PC-3 (cell line): ENCODE data around the gene OR5A1. TPM values are rescaled to one million over a fixed set of nuclear protein-coding genes. Genes with fewer than 3 reads are reported as not detected.

Experiments
- ATAC-seq: fragments of 200-7000 bp; cut with Tn5 transposase; 2 replicates; pipeline ENCODE4 v1.9.1; 2020; ENCODE audit warnings: mild to moderate bottlenecking, moderate library complexity
- BruUV-seq: library from RNA; stranded (reverse); fragments of 400-500 nt; replicated peaks from 2 replicates; lab custom pipeline; 2021; lab: Mats Ljungman, UMichigan
- CTCF ChIA-PET: fragments of 300-600 bp; sonication (Branson Sonifier 250); formaldehyde crosslinking; loops from one replicate; lab custom pipeline; 2022; ENCODE audit warnings: antibody characterized with exemption; lab: Charles Lee
- POLR2A ChIA-PET: fragments of 300-600 bp; sonication (Branson Sonifier 250); formaldehyde crosslinking; loops from one replicate; lab custom pipeline; 2022; ENCODE audit warnings: antibody characterized with exemption; ENCODE audit not compliant: unreplicated experiment; lab: Charles Lee
- DNase-seq: peaks from one replicate; pipeline ENCODE4 v3.0.0-alpha.2; 2015
- H2AFZ ChIP-seq: fragments of 300-600 bp; sonication (generic); 2 replicates; pipeline ENCODE4 v1.6.0; 2016; ENCODE audit warnings: antibody characterized with exemption, low read length
- H3F3A ChIP-seq: fragments of 300-600 bp; sonication (generic); one replicate; pipeline ENCODE4 v1.6.0; 2017; ENCODE audit warnings: antibody characterized with exemption, low read length, control low read depth, mild to moderate bottlenecking; ENCODE audit not compliant: unreplicated experiment
- H3K27ac ChIP-seq: fragments of 300-600 bp; sonication (generic); 2 replicates; pipeline ENCODE4 v1.5.1; 2016; ENCODE audit warnings: mild to moderate bottlenecking, low read length
- H3K27me3 ChIP-seq: fragments of 300-600 bp; sonication (generic); 2 replicates; pipeline ENCODE4 v1.6.1; 2016; ENCODE audit warnings: low read length, mixed read lengths
- H3K36me3 ChIP-seq: fragments of 300-600 bp; sonication (generic); 2 replicates; pipeline ENCODE4 v1.6.1; 2016; ENCODE audit warnings: low read depth, mixed run types, low read length, mixed read lengths
- H3K4me1 ChIP-seq: fragments of 300-600 bp; sonication (generic); 2 replicates; pipeline ENCODE4 v1.5.1; 2016; ENCODE audit warnings: low read length; ENCODE audit not compliant: insufficient read depth
- H3K4me2 ChIP-seq: fragments of 300-600 bp; sonication (generic); 2 replicates; pipeline ENCODE4 v1.6.0; 2016; ENCODE audit warnings: low read length
- H3K4me3 ChIP-seq: fragments of 300-600 bp; sonication (generic); 2 replicates; pipeline ENCODE4 v1.5.1; 2016; ENCODE audit warnings: mild to moderate bottlenecking, low read length, mixed read lengths
- H3K79me2 ChIP-seq: fragments of 300-600 bp; sonication (generic); 2 replicates; pipeline ENCODE4 v1.6.1; 2017; ENCODE audit warnings: low read length, mixed read lengths
- H3K9ac ChIP-seq: fragments of 300-600 bp; sonication (generic); 2 replicates; pipeline ENCODE4 v1.6.0; 2016; ENCODE audit warnings: mild to moderate bottlenecking, low read length
- H3K9me2 ChIP-seq: fragments of 300-600 bp; sonication (generic); replicated peaks from 2 replicates; pipeline ENCODE4 v1.6.1; 2016; ENCODE audit warnings: mixed run types, low read length, mixed read lengths
- H3K9me3 ChIP-seq: fragments of 300-600 bp; sonication (generic); 2 replicates; pipeline ENCODE4 v1.6.1; 2016; ENCODE audit warnings: low read length, mixed read lengths
- H4K20me1 ChIP-seq: fragments of 300-600 bp; sonication (generic); 2 replicates; pipeline ENCODE4 v1.6.1; 2016; ENCODE audit warnings: low read length, mixed read lengths
- EZH2 ChIP-seq: fragments of 300-600 bp; sonication (generic); IDR thresholded peaks from one replicate; pipeline ENCODE4 v1.6.1; 2017; ENCODE audit warnings: antibody characterized with exemption, mild to moderate bottlenecking, low read length; ENCODE audit not compliant: unreplicated experiment
- EZH2phosphoT487 ChIP-seq: fragments of 300-600 bp; sonication (generic); IDR thresholded peaks from 2 replicates; pipeline ENCODE4 v1.6.1; 2018; ENCODE audit warnings: mild to moderate bottlenecking, antibody characterized with exemption, low read length, borderline replicate concordance
- intact Hi-C: fragments of 100-400 bp; cut with micrococcal nuclease; formaldehyde crosslinking; loops from 2 replicates; pipeline ENCODE4 v1.9.0; 2023
- total RNA-seq: library from RNA; depleted of rRNA; stranded (reverse); fragments of >200 nt; gene quantifications from 2 replicates; pipeline ENCODE4 v1.2.3, GENCODE V29; 2014
- TF ChIP-seq, protein P1 (sequence below): fragments of 300-600 bp; sonication (generic); conservative IDR thresholded peaks from 2 replicates; pipeline ENCODE4 v1.5.1; 2017; ENCODE audit warnings: antibody characterized with exemption, low read depth, mild to moderate bottlenecking, low read length

Gene OR5A1
- total RNA-seq, 1 experiment from 2014 or later, result not detected

DNA sequence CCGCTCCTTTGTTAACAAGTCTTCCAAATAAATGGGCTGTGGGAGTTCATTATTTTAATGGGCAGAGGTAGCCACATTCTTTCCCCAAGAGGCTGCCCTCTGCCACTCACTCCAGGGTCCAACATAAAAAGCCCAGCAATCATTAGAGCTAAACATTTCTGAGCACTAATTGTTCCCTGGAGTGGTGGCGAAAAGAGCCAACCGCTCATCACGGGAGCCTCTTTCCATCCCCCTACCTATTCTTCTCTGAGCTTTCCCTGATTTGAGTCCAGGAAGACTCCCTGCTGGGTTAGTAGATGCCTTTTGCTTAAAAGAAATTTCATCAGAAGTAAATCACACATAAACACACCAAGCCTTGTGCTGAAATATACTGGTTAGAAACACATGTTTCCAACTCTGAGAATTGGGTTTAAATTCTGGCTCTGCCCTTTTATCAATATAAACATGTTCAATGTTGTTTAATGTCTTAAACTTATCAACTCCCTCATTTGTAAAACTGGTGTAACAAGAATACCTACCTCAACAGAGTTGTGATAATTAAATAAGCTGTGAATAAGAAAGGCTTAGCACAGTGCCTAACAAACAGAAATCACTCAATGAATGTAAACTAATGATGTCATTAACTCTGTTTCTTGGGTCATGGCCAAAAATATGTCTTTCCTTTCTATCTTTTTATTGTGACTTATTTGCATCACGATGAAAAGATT is 9.8 kb upstream of the OR5A1 start, which contains the start of gene OR5A2:
Gene OR5A2, minus strand, starts transcription at position 53 of the 707 bp plus-strand sequence. CDS start 3,460 bp downstream, outside the sequence.
- ATAC-seq (no peak), DNase-seq (peak; percentile 6)
- Histone ChIP-seq H3K4me3 (no peak within 1 kb of the TSS), H3K9me3 (no peaks in the 10 kb centered on the region), H4K20me1 (no peaks in the 10 kb centered on the region), H3K79me2 (no peaks in the 10 kb centered on the region), H3K4me1 (no peaks in the 10 kb centered on the region), H3K27ac (no peak within 1 kb of the TSS), H3K4me2 (no peak within 1 kb of the TSS), H3F3A (no peaks in the 10 kb centered on the region), H3K36me3 (no peaks in the 10 kb centered on the region), H3K27me3 (peaks cover 39% of the 10 kb centered on the region), H3K9ac (no peak within 1 kb of the TSS), H2AFZ (no peak within 1 kb of the TSS), H3K9me2 (no peaks in the 10 kb centered on the region)
- intact Hi-C loops, result no loop called here
- POLR2A ChIA-PET, result no interaction called here
- BruUV-seq, result no TSS peak
- CTCF ChIA-PET, result no interaction called here
- TF ChIP-seq, protein P1, sequence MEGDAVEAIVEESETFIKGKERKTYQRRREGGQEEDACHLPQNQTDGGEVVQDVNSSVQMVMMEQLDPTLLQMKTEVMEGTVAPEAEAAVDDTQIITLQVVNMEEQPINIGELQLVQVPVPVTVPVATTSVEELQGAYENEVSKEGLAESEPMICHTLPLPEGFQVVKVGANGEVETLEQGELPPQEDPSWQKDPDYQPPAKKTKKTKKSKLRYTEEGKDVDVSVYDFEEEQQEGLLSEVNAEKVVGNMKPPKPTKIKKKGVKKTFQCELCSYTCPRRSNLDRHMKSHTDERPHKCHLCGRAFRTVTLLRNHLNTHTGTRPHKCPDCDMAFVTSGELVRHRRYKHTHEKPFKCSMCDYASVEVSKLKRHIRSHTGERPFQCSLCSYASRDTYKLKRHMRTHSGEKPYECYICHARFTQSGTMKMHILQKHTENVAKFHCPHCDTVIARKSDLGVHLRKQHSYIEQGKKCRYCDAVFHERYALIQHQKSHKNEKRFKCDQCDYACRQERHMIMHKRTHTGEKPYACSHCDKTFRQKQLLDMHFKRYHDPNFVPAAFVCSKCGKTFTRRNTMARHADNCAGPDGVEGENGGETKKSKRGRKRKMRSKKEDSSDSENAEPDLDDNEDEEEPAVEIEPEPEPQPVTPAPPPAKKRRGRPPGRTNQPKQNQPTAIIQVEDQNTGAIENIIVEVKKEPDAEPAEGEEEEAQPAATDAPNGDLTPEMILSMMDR, result no peak
- no peak for TF ChIP-seq EZH2
- no peak for TF ChIP-seq EZH2phosphoT487

DNA sequence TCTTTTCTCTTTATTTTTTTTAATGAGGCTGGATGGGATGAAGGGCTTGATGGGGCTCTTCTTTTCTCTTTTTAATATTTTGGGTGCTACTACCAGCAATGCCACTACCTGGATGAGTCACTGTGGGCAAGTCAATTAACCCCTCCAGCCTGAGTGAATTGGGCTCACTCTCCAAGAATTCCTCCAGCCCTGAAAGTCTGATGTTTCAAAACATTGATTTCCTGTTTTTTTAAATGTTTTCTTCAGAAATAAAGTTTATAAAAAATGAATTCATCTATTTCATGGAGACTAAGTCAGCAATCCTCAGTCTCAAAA is 9.2 kb upstream of the OR5A1 start:
- no peak overlapping the region for H3K9ac ChIP-seq
- H2AFZ ChIP-seq, result no peak overlapping the region
- H3K27ac ChIP-seq, result no peak overlapping the region
- ChIA-PET CTCF (no interaction called here), POLR2A (no interaction called here)
- peaks cover 36% of the 10 kb centered on the region for H3K27me3 ChIP-seq
- no TSS peak for BruUV-seq
- H3K36me3 ChIP-seq, result no peaks in the 10 kb centered on the region
- TF ChIP-seq EZH2 (no peak), EZH2phosphoT487 (no peak)
- TF ChIP-seq, protein P1, result no peak
- ATAC-seq, result no peak
- no peaks in the 10 kb centered on the region for H3K9me3 ChIP-seq
- DNase-seq, result no peak
- no peaks in the 10 kb centered on the region for H3K79me2 ChIP-seq
- H3K9me2 ChIP-seq, result no peaks in the 10 kb centered on the region
- no peaks in the 10 kb centered on the region for H3K4me1 ChIP-seq
- H4K20me1 ChIP-seq, result no peaks in the 10 kb centered on the region
- H3K4me3 ChIP-seq, result no peak overlapping the region
- no peak overlapping the region for H3K4me2 ChIP-seq
- no peaks in the 10 kb centered on the region for H3F3A ChIP-seq
- intact Hi-C loops, result no loop called here

DNA sequence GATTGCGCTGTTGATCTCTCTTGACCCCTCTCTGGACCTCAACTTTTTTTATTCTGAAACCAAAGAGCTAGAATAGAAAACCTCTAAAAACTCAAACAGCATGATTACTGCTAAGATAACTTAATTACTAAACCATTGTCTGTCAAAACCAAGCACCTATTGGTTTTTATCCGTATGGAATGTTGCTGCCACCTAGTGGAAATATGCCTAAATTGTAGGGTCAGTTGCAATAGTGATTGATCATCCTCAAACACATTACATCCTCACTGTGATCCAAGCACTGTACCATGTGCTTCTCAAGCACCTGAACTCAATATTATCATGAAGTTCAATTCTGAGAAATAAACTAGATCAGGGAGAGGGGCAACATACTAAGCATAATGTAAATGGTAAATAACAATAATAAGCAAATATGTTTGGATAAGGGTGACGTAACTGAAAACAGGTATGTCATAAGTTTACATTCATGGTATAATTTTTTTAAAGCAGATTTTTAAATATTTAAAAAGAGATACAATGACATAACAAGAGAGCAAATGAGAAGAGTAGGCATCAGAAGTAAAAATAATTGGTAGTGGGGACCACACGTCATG is 6.2 kb upstream of the OR5A1 start:
- Histone ChIP-seq H2AFZ (no peak overlapping the region), H3K9me3 (no peaks in the 10 kb centered on the region), H3K4me1 (no peaks in the 10 kb centered on the region), H3K9ac (no peak overlapping the region), H3K36me3 (no peaks in the 10 kb centered on the region), H3K4me3 (no peak overlapping the region), H3K9me2 (no peaks in the 10 kb centered on the region), H3K27ac (no peak overlapping the region), H3K79me2 (no peaks in the 10 kb centered on the region), H3K4me2 (no peak overlapping the region), H3F3A (no peaks in the 10 kb centered on the region), H3K27me3 (peaks cover 22% of the 10 kb centered on the region), H4K20me1 (no peaks in the 10 kb centered on the region)
- TF ChIP-seq EZH2phosphoT487 (no peak), EZH2 (no peak)
- TF ChIP-seq, protein P1, result peak; percentile 96
- ChIA-PET CTCF (no interaction called here), POLR2A (no interaction called here)
- BruUV-seq, result no TSS peak
- DNase-seq (peak; percentile 86), ATAC-seq (peak; percentile 54; the same call in 1 of the 2 replicates)
- intact Hi-C loops, result loop anchor here (1.0 kb wide), 1 partner anchor 259 kb away; no protein-coding TSS in a partner anchor
